NCI-H345 treated with DMSO at 0.1 percent for 48 hours (cell line): ENCODE data around the gene MAP3K5.
"Not testable (repeated sequence)": the region's sequence is repeated elsewhere in the genome, so short reads cannot be mapped to it uniquely, and the experiment has no call there.

ENCODE experiments used
- DNase-seq: peaks from one replicate; lab custom pipeline; 2025; ENCODE audit not compliant: unreplicated experiment; lab: John Stamatoyannopoulos, UW

Gene MAP3K5

GRCh38 chr6:136612666-136613389, 179.4 kb downstream of the MAP3K5 start:
- DNase-seq, result no peak

DNA sequence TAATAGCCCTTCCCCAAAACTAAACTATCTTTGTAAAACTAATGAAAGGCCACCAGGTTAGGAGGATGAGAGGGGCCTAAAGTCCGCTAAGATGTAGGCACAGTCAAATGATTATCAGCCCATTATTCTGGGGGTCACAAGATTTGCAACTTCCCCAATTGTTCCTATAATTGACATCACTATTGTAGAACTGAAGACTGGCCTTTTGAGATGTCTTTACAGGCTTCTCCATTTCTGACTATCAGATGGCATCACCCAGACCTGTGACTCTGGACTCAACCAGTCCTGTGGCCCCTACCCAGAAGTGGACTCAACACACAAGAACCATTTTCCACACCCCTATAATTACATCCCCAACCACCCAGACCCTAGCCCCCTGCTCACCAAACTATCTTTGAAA, 180.5 kb downstream of the MAP3K5 start:
- DNase-seq, result no peak

GRCh38 chr6:136611133-136611532, 181.1 kb downstream of the MAP3K5 start:
- no peak for DNase-seq

GRCh38 chr6:136609873-136610706, 182.2 kb downstream of the MAP3K5 start:
- no peak for DNase-seq

DNA sequence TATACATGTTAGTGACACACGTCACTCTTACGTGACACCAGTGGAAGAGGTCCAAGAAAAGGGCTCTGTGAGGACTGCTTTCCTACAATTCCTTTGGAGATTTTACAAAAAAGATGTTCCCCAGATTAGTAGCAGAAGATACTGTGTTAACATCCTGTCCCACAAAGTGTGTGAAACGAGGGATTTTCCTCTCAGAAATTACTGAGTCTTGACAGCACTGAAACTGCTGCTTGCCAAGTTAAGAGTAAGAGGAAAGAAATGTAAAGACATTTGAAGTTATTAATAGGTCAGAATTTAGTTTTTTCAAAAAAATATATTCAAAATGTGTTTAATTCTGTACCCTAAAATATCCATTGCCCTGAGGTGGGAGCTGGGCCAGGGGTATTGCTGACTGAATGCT, 183.3 kb downstream of the MAP3K5 start:
- no peak for DNase-seq

DNA sequence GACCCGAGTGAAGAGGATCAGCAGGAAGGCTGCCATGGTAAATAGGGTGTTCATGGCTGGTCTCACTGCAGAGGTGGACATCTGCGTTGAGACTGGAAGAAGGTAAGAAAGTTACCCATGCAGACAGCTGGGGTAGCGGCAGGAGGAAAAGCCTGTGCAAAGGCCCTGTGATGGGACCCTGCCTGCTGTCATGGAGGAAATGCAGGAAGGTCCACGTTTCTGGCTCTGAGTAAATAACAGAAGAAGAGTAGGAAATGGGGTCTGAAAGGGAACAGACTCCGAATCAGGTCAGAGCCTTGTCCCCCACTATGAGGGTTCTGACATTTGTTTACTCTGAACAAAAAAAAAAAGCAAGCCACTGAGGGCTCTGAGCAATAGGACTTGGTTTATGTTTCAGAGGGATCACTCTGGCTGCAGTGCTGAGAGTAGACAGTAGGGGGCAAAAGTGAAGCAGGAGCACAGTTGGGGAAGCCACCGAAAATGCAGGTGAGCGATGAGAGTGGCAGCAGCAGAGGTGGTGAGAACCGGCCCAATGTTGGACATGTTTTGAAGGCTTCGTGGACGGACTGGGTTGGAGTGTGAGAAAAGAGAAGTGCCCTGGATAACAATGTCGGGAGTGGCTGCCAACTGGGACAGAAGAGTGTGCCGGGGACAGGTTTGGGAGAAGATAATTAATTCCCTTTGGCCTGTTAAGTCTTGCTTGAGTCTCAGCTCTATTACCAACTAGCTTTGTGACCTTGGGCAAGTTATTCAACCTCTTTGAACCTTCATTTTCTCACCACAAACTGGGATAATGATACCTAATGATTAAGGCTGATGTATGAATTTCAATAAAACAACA, 184.1 kb downstream of the MAP3K5 start:
- DNase-seq, result no peak

DNA sequence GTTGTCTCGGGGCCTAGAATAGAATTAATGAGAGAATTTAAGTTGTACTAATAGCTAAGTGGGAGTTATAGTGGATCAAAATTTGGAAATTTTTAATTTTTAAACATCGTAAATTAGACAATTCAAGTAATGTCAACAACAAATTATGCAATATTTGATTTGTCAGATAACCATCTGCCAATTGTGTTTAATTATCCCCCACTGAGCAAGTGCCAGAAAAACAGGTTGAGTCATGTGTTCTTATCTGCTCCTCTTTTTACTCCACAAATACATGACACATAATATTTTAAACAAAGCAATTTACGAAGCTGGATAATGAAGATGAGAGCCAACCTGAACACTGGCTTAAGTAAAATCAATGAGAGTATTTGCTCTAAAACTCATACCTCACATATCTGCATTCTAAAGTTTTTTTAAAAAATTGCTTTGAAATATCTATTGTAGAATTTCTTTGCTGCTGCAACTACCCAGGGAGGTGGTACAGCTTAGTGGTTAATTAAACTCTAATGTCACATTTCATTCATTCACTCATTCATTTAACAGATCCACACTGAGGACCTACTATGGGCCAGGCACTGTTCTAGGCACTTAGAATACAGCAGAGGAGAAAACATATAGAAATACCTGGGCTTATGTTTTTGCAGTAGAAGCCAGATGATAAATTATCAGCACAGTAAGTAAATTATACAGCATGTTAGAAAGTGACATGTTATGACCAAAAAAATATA, 184.9 kb downstream of the MAP3K5 start:
- peak; percentile 55 for DNase-seq

DNA sequence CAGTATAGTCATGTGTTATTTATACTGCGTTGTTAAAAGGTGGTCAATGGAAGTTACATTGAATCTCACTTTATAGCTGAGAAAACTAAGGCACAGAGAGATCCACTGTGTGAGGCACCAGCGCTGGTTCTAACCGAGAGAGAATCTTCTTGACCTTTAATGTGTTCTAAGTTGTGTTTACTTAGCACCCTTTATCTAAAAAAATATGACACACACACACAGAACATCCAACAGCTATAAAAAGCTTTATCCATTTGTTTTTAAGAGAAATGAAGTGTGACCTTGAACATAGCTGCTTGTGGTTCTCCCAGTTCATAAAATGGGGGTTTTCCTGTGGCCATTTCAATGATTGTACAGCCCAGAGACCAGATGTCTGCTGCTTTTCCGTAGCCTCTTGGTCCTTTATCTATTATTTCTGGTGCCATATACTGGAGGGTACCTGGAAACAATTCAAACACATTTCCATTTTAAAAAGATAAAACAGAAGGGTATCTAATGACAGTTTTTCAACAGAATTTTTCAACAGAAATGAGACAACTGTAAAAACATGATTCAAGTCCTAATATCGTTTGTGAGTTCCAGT, 187.3 kb downstream of the MAP3K5 start:
- peak; percentile 40 for DNase-seq

DNA sequence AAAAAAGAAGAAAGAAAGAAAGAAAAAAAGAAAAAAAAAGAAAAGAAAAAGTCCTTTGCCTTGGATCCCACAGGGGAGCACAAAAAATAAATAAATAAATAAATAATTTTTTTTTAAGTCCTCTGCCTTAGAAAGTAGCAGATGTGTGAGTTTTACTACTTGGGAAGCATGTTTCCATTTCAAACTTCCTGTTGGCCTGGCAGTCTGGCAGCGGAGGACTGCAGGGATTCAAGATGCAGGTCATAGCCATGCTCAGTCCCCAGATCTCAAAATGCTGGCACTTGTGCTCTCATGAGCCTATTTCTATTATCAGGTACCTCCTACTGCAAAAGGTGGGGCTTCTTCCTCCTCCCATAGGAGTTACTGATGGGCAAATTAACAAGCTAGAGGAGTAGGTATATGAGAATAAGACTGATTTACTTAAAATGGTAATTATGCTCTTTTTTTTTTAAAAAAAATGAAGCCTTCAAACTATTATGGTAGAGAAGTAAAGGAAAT, 187.9 kb downstream of the MAP3K5 start:
- DNase-seq, result no peak

DNA sequence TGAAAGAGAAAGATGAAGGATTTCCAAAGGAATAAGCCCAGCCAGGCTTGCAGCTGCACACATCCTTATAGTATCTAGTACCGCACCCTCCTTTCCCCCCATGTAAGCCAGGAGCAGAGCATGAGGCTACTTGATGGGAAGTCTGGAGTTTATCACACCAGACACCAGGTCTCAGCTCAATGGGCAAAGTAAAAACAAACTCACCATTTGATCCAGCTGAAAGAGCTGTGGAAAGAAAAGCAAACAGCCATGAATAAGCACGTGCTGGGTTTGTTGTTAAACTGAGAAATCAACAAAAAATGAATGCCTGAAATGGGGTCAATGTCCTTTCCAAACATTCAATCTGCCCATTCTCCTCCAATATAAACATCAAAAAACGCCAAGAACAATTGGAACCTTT, 191.5 kb downstream of the MAP3K5 start:
- no peak for DNase-seq

DNA sequence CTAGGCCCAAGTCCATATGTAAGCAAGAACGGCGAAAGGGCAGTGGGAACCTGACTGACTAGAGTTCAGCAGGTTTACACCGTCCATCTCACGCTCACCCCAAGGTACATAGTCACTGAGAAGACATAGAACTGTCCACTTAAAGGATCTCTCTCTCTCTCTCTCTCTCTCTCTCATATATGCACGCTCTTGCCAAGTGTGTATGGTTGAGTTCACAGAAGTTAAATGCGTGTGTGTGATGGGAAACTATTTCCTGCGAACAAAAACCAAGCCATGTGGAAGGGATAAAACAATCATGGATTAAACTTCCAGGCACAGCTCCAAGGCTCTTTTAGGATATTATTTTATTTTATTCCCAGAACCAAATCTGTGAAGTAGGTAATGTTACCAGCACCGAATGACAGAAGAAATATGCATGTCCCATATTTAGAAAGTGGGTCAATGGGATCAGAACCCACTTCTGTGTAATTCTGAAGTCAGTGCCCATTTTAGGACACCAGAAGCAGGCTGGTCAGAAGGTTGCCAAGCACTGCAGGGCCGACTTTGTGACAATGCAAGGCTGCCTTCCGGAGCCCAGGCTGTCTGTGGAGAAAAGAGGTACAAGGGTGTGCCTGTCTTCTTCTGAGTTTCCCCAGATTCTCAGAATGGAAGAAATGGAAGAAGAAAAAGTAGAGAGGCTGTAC, 192.8 kb downstream of the MAP3K5 start:
- no peak for DNase-seq

GRCh38 chr6:136598048-136598447, 194.2 kb downstream of the MAP3K5 start:
- DNase-seq, result no peak

DNA sequence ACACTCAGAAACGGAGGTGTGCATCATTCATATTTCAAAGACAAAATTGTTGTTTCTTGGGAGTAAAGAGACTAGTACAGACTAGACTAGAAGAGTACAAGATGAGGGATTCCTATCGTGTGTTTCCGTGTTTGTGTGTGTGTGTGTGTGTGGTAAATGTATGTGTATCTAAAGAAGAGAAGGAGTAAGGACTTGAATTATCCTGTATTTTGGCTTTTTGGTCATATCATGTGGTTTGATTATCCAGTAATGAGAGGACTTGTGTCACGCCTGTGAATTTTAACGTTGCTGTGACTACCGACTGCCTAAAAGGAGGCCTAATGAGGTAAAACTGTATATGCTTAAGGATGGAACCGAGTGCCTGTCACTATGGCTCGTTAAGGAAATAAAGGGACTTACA, 197.6 kb downstream of the MAP3K5 start:
- no peak for DNase-seq

DNA sequence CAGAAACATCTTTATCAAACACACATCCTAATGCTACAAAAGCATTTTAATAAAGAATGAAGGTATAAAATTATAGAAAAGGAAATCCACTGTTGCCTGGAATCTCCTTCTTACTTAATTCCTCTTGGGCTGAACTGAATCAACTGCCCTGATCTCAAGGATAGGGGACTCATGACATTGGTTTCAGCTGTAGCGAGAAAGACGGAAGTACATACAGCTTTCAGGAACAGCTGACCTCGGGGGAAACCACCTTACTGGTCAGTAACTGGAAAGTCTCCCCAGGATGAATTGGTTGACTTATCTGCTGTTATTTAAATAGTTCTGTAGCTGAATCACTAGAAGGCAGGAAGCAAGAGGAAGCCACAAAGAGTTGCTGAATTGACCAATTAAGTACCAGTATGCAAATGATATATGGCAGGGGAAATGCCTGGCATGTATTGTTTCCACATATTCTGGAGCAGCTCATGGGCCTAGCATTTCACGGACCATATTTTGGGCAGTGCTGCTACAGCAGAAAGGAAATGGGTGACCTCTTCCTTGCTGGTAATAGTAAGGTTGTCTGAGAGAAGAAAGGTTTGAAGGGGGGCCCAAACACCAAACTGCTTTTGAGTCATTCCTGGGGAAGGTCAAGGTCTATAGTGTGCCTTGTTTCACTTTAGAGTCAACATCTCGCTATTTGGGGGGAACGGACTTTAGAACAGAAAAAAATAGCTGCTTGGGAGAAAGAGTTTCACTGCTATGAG, 198.4 kb downstream of the MAP3K5 start:
- DNase-seq, result no peak

DNA sequence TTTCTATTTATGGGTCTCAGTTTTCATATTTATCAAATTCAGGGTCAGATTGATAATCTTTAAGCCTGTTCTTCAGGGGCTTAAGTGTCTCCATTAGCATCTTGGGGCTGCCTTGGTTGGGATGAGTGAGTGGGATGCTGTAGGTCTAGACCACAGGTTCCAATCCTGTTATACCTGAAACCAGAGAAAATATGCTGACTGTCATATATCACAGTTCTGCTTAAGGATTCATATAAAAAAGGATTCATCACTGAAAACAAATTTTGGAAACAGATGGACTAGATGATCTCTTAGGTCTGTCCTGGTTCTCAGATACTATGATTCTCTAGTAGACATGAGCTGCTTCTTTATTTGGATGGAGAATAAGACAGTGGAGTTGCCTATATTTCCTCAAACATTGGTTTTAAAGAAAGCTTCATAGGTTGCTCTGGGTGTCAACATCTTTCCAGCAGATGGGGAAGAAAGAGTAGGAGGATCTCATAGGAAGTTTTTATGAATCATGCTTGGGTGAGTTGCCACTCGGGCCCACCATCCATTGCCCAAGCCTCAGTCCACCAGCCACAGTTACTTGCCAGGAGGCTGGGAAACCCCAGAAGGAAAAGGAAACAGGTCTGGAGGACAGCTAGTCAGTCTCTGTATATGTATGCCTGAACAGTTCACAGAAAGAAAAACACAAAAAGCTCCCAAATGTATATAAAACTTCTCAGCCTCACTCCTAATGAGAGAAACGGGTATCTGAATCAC, 199.2 kb downstream of the MAP3K5 start:
- DNase-seq, result no peak

DNA sequence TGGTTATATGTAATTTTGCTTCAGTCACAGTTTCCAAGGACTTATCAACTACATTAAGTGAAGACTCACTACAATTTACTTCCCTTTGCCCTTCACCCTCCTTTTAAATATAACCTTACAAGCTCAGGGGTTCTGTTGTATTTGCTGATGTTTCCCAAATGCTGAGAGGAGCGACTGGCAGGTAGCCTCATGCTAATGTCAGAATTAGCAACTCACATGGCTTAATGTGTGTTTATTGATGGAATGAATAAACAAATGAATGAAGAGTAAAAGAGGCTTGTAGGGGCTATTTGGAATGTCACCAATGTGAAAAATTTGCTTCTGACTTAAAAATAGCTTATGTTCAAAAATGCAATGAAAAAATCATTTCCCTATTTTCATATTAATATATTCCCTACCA, 200.7 kb downstream of the MAP3K5 start:
- DNase-seq, result no peak

- not testable (repeated sequence) for DNase-seq
Observed at GRCh38 chr6:136590846-136591245, 201.4 kb downstream of the MAP3K5 start.

- no peak for DNase-seq
Observed at GRCh38 chr6:136587527-136587926, 204.8 kb downstream of the MAP3K5 start.
